Panc1 (cell line): ENCODE results near the gene MAP3K3. TPM values are rescaled to one million over a fixed set of nuclear protein-coding genes. Genes with fewer than 3 reads are reported as not detected.

Experiments
- ATAC-seq: fragments of 200-7000 bp; cut with Tn5 transposase; 2 replicates; pipeline ENCODE4 v1.9.1; 2020; ENCODE audit warnings: mild to moderate bottlenecking, moderate library complexity
- BruUV-seq: library from RNA; stranded (reverse); fragments of 400-500 nt; replicated peaks from 2 replicates; lab custom pipeline; 2021; lab: Mats Ljungman, UMichigan
- CTCF ChIA-PET: fragments of 300-600 bp; sonication (Branson Sonifier 250); formaldehyde crosslinking; loops from one replicate; lab custom pipeline; 2022; ENCODE audit warnings: antibody characterized with exemption; lab: Charles Lee
- POLR2A ChIA-PET: fragments of 300-600 bp; sonication (Branson Sonifier 250); formaldehyde crosslinking; loops from one replicate; lab custom pipeline; 2022; ENCODE audit warnings: antibody characterized with exemption; lab: Charles Lee
- DNase-seq: peaks from one replicate; pipeline ENCODE4 v3.0.0-alpha.2; 2010; ENCODE audit warnings: low read depth, low spot score
- H3K27ac ChIP-seq: 2 replicates; pipeline ENCODE4 v1.5.1; 2011; ENCODE audit warnings: mild to moderate bottlenecking, low read length, inconsistent platforms
- H3K27me3 ChIP-seq: fragments of 200-500 bp; sonication (Bioruptor generic); 2 replicates; pipeline ENCODE4 v1.6.0; 2014; ENCODE audit warnings: low read length, inconsistent platforms; ENCODE audit not compliant: control insufficient read depth, insufficient read depth
- H3K36me3 ChIP-seq: fragments of 200-500 bp; sonication (Bioruptor generic); 2 replicates; pipeline ENCODE4 v1.5.1; 2014; ENCODE audit warnings: inconsistent platforms, mild to moderate bottlenecking, low read length, moderate library complexity; ENCODE audit not compliant: control insufficient read depth, insufficient read depth
- H3K4me1 ChIP-seq: 2 replicates; pipeline ENCODE4 v1.5.1; 2011; ENCODE audit warnings: inconsistent platforms, mild to moderate bottlenecking, low read length, moderate library complexity; ENCODE audit not compliant: control insufficient read depth, insufficient read depth
- H3K4me3 ChIP-seq, 2 experiments: 2 replicates each; pipeline ENCODE4 v1.5.1; 2011 to 2012; ENCODE audit warnings: low read depth in 2 of 2, low read length in 2 of 2, mild to moderate bottlenecking in 2 of 2, inconsistent platforms in 1 of 2, moderate library complexity in 1 of 2
- H3K9me3 ChIP-seq: fragments of 200-500 bp; sonication (Bioruptor generic); 2 replicates; pipeline ENCODE4 v1.5.1; 2014; ENCODE audit warnings: low read depth, mild to moderate bottlenecking, inconsistent platforms, low read length, moderate library complexity; ENCODE audit not compliant: control insufficient read depth, insufficient read depth
- CTCF ChIP-seq: fragments of 450-650 bp; IDR thresholded peaks from 2 replicates; pipeline ENCODE4 v1.5.1; 2017; ENCODE audit warnings: mild to moderate bottlenecking
- POLR2AphosphoS5 ChIP-seq: IDR thresholded peaks from 2 replicates; pipeline ENCODE4 v1.6.1; 2012; ENCODE audit warnings: mild to moderate bottlenecking, low read depth, low read length, moderate library complexity
- REST ChIP-seq, 2 experiments: IDR thresholded peaks; 2 replicates each; pipeline ENCODE4 v1.6.1; 2011 to 2012; ENCODE audit warnings: low read depth in 2 of 2, control low read depth in 1 of 2, low read length in 1 of 2, mild to moderate bottlenecking in 1 of 2, moderate library complexity in 1 of 2; ENCODE audit not compliant: insufficient read depth in 1 of 2
- SIN3A ChIP-seq: IDR thresholded peaks from 2 replicates; pipeline ENCODE4 v1.6.1; 2012; ENCODE audit warnings: low read depth, mild to moderate bottlenecking, low read length, moderate library complexity, borderline replicate concordance; ENCODE audit not compliant: insufficient read depth
- TCF7L2 ChIP-seq: IDR thresholded peaks from 2 replicates; pipeline ENCODE4 v1.6.1; 2011; ENCODE audit warnings: mild to moderate bottlenecking, low read depth, low read length, inconsistent platforms
- in situ Hi-C: cut with HindIII; loops from 2 replicates; pipeline ENCODE4 v1.10.0; 2016; ENCODE audit warnings: low sequenced_read_pairs, low pct_unique_long_range_greater_than_20kb
- intact Hi-C: fragments of 100-400 bp; cut with micrococcal nuclease; formaldehyde crosslinking; loops from one replicate; pipeline ENCODE4 v1.10.0; 2022; ENCODE audit not compliant: unreplicated experiment
- total RNA-seq: library from RNA; stranded (reverse); gene quantifications from one replicate; pipeline ENCODE4 v1.2.1, GENCODE V29; 2021; ENCODE audit not compliant: unreplicated experiment

The MAP3K3 gene
- total RNA-seq, 1 experiment from 2014 or later = 22.3 TPM

GRCh38 chr17:63679214-63679613 lies 57.0 kb downstream of the MAP3K3 start:
- DNase-seq (no peak), ATAC-seq (no peak)
- intact Hi-C loops = no loop called here
- H3K27ac ChIP-seq = no peak overlapping the region
- in situ Hi-C loops = no loop called here
- no peaks in the 10 kb centered on the region; the same call in 1 of the 2 replicates for H3K36me3 ChIP-seq
- ChIA-PET CTCF (no interaction called here), POLR2A (no interaction called here)
- no peak overlapping the region for H3K4me3 ChIP-seq
- no peaks in the 10 kb centered on the region for H3K9me3 ChIP-seq
- BruUV-seq = no TSS peak
- TF ChIP-seq CTCF (0 out of 2 replicates have a peak, but pooled peaks have one; percentile 15), POLR2AphosphoS5 (no peak)
- no peaks in the 10 kb centered on the region for H3K27me3 ChIP-seq
- peaks cover 10% of the 10 kb centered on the region for H3K4me1 ChIP-seq

- ATAC-seq (no peak), DNase-seq (no peak)
- in situ Hi-C loops = no loop called here
- no peaks in the 10 kb centered on the region for H3K9me3 ChIP-seq
- TF ChIP-seq REST (IDR thresholded peaks at IDR 0.05; ENCODE audit: insufficient read depth in 1 of 2, low read depth in 2 of 2, low read length in 1 of 2) (no peak), POLR2AphosphoS5 (no peak), CTCF (no peak), TCF7L2 (no peak), SIN3A (no peak)
- intact Hi-C loops = no loop called here
- no peak overlapping the region for H3K27ac ChIP-seq
- POLR2A ChIA-PET = no interaction called here
- peaks cover 4% of the 10 kb centered on the region for H3K4me1 ChIP-seq
- no TSS peak for BruUV-seq
- no peak overlapping the region for H3K4me3 ChIP-seq
- CTCF ChIA-PET = no interaction called here
- no peaks in the 10 kb centered on the region; the same call in 1 of the 2 replicates for H3K36me3 ChIP-seq
- H3K27me3 ChIP-seq = no peaks in the 10 kb centered on the region
Observed at GRCh38 chr17:63680700-63681099, 58.5 kb downstream of the MAP3K3 start.
